Activated naive CD4-positive, alpha-beta T cell treated with anti-CD3 and anti-CD28 coated beads for 36 hours (primary cell): ENCODE data around the gene CALHM4. TPM values are rescaled to one million over a fixed set of nuclear protein-coding genes. Genes with fewer than 3 reads are reported as not detected.

Source experiments
- CTCF ChIA-PET: fragments of 350-600 bp; sonication (Branson Sonifier 250); formaldehyde crosslinking; loops from one replicate; lab custom pipeline; 2021; ENCODE audit warnings: antibody characterized with exemption; lab: Charles Lee
- DNase-seq: peaks from one replicate; pipeline ENCODE4 v3.0.0-alpha.2; 2020
- H3K27ac Mint-ChIP-seq: one replicate; pipeline ENCODE4 v1.8.0; 2021; ENCODE audit warnings: mild to moderate bottlenecking, mixed read lengths
- H3K27me3 Mint-ChIP-seq: one replicate; pipeline ENCODE4 v1.8.0; 2021; ENCODE audit warnings: low read depth, mixed read lengths
- H3K36me3 Mint-ChIP-seq: one replicate; pipeline ENCODE4 v1.8.0; 2021; ENCODE audit warnings: low read depth, mixed read lengths
- H3K4me1 Mint-ChIP-seq: one replicate; pipeline ENCODE4 v1.8.0; 2021; ENCODE audit warnings: low read depth, mixed read lengths
- H3K4me3 Mint-ChIP-seq: one replicate; pipeline ENCODE4 v1.8.0; 2021; ENCODE audit warnings: mild to moderate bottlenecking, moderate library complexity, mixed read lengths
- H3K9me3 Mint-ChIP-seq: one replicate; pipeline ENCODE4 v1.8.0; 2021; ENCODE audit warnings: mixed read lengths
- intact Hi-C: fragments of 100-400 bp; cut with micrococcal nuclease; formaldehyde crosslinking; loops from one replicate; pipeline ENCODE4 v1.15.1; 2023
- total RNA-seq, 2 experiments: library from RNA; stranded (reverse); gene quantifications; one replicate each; pipeline ENCODE4 v1.2.3, GENCODE V29; 2021

CALHM4 gene
- total RNA-seq, result not detected

GRCh38 chr6:116553451-116553850 lies at the start of gene CALHM4:
Gene CALHM4 (plus strand): TSS chr6:116553751. CDS start chr6:116553794, 43 bp downstream.
- H3K9me3 Mint-ChIP-seq, result no peaks in the 10 kb centered on the region
- DNase-seq, result no peak
- intact Hi-C loops, result no loop called here

GRCh38 chr6:116507324-116507723 lies 46.2 kb upstream of the CALHM4 start:
- Mint-ChIP-seq H3K27ac (no peak overlapping the region), H3K4me3 (no peak overlapping the region), H3K36me3 (peaks cover 5% of the 10 kb centered on the region), H3K27me3 (peaks cover 19% of the 10 kb centered on the region), H3K4me1 (no peaks in the 10 kb centered on the region), H3K9me3 (peaks cover 7% of the 10 kb centered on the region)
- intact Hi-C loops, result no loop called here
- no peak for DNase-seq
- CTCF ChIA-PET, result no interaction called here

More at GRCh38 chr6:116553451-116553850, at the start of gene CALHM4:
- Mint-ChIP-seq H3K36me3 (no peaks in the 10 kb centered on the region), H3K4me3 (no peak within 1 kb of the TSS), H3K27ac (no peak within 1 kb of the TSS), H3K4me1 (no peaks in the 10 kb centered on the region), H3K27me3 (peaks cover 11% of the 10 kb centered on the region)
- CTCF ChIA-PET, result interaction anchor here (0.6 to 1.2 kb wide), 4 partner anchors 8 to 17 kb away, joined by 3 to 4 read pairs (median 3); partner anchors contain the start of gene RWDD1

- Mint-ChIP-seq H3K27me3 (peaks cover 7% of the 10 kb centered on the region), H3K27ac (no peak overlapping the region), H3K4me3 (no peak overlapping the region), H3K4me1 (no peaks in the 10 kb centered on the region), H3K36me3 (peaks cover 5% of the 10 kb centered on the region), H3K9me3 (peaks cover 7% of the 10 kb centered on the region)
- intact Hi-C loops, result no loop called here
- no peak for DNase-seq
- CTCF ChIA-PET, result no interaction called here
Measured at GRCh38 chr6:116508527-116508926, 45.0 kb upstream of the CALHM4 start.

GRCh38 chr6:116511424-116512110 lies 42.0 kb upstream of the CALHM4 start, which contains the start of gene CALHM5:
Gene CALHM5 (plus strand): TSS chr6:116511639. CDS start chr6:116511697, 58 bp downstream.
- no peaks in the 10 kb centered on the region for H3K36me3 Mint-ChIP-seq
- intact Hi-C loops, result no loop called here
- H3K4me3 Mint-ChIP-seq, result no peak within 1 kb of the TSS
- H3K27ac Mint-ChIP-seq, result no peak within 1 kb of the TSS
- no peaks in the 10 kb centered on the region for H3K4me1 Mint-ChIP-seq
- CTCF ChIA-PET, result interaction anchor here (1.2 to 1.6 kb wide), 2 partner anchors 13 to 224 kb away, joined by 3 to 4 read pairs; no protein-coding TSS in a partner anchor
- peaks cover 4% of the 10 kb centered on the region for H3K9me3 Mint-ChIP-seq
- DNase-seq, result no peak
- H3K27me3 Mint-ChIP-seq, result no peaks in the 10 kb centered on the region

GRCh38 chr6:116512111-116512559 lies 41.4 kb upstream of the CALHM4 start:
- Mint-ChIP-seq H3K9me3 (peaks cover 4% of the 10 kb centered on the region), H3K4me3 (no peak overlapping the region), H3K27ac (no peak overlapping the region), H3K27me3 (no peaks in the 10 kb centered on the region), H3K4me1 (no peaks in the 10 kb centered on the region), H3K36me3 (no peaks in the 10 kb centered on the region)
- intact Hi-C loops, result no loop called here
- DNase-seq, result no peak
- CTCF ChIA-PET, result interaction anchor here (1.2 to 1.6 kb wide), 2 partner anchors 14 to 224 kb away, joined by 3 to 4 read pairs; no protein-coding TSS in a partner anchor

GRCh38 chr6:116512734-116513133 lies 40.8 kb upstream of the CALHM4 start:
- CTCF ChIA-PET, result interaction anchor here (1.2 to 1.6 kb wide), 2 partner anchors 15 to 225 kb away, joined by 3 to 4 read pairs; no protein-coding TSS in a partner anchor
- H3K4me1 Mint-ChIP-seq, result no peaks in the 10 kb centered on the region
- no peak overlapping the region for H3K4me3 Mint-ChIP-seq
- H3K36me3 Mint-ChIP-seq, result no peaks in the 10 kb centered on the region
- DNase-seq, result no peak
- intact Hi-C loops, result no loop called here
- H3K27me3 Mint-ChIP-seq, result no peaks in the 10 kb centered on the region
- no peak overlapping the region for H3K27ac Mint-ChIP-seq
- H3K9me3 Mint-ChIP-seq, result peaks cover 4% of the 10 kb centered on the region

GRCh38 chr6:116513224-116513875 lies 40.2 kb upstream of the CALHM4 start:
- DNase-seq, result no peak
- no peak overlapping the region for H3K4me3 Mint-ChIP-seq
- intact Hi-C loops, result no loop called here
- CTCF ChIA-PET, result interaction anchor here (0.6 to 1.3 kb wide), 4 partner anchors 17 to 225 kb away, joined by 3 read pairs; no protein-coding TSS in a partner anchor
- no peak overlapping the region for H3K27ac Mint-ChIP-seq
- peaks cover 4% of the 10 kb centered on the region for H3K9me3 Mint-ChIP-seq
- peaks cover 3% of the 10 kb centered on the region for H3K27me3 Mint-ChIP-seq
- no peaks in the 10 kb centered on the region for H3K36me3 Mint-ChIP-seq
- H3K4me1 Mint-ChIP-seq, result no peaks in the 10 kb centered on the region

- H3K36me3 Mint-ChIP-seq, result no peaks in the 10 kb centered on the region
- H3K4me1 Mint-ChIP-seq, result no peaks in the 10 kb centered on the region
- peaks cover 2% of the 10 kb centered on the region for H3K9me3 Mint-ChIP-seq
- intact Hi-C loops, result no loop called here
- H3K4me3 Mint-ChIP-seq, result no peak overlapping the region
- H3K27me3 Mint-ChIP-seq, result peaks cover 3% of the 10 kb centered on the region
- no peak overlapping the region for H3K27ac Mint-ChIP-seq
- CTCF ChIA-PET, result interaction anchor here (0.6 to 1.5 kb wide), 5 partner anchors 18 to 226 kb away, joined by 3 to 6 read pairs (median 3); no protein-coding TSS in a partner anchor
- DNase-seq, result no peak
Measured at GRCh38 chr6:116514111-116514510, 39.4 kb upstream of the CALHM4 start.

- no peak for DNase-seq
- intact Hi-C loops, result no loop called here
- H3K4me3 Mint-ChIP-seq, result no peak overlapping the region
- no peaks in the 10 kb centered on the region for H3K9me3 Mint-ChIP-seq
- no peaks in the 10 kb centered on the region for H3K4me1 Mint-ChIP-seq
- no peak overlapping the region for H3K27ac Mint-ChIP-seq
- no peaks in the 10 kb centered on the region for H3K36me3 Mint-ChIP-seq
- peaks cover 3% of the 10 kb centered on the region for H3K27me3 Mint-ChIP-seq
- CTCF ChIA-PET, result interaction anchor here (0.6 to 1.7 kb wide), 5 partner anchors 20 to 298 kb away, joined by 3 to 6 read pairs (median 4); no protein-coding TSS in a partner anchor
Measured at GRCh38 chr6:116515141-116515540, 38.4 kb upstream of the CALHM4 start.

GRCh38 chr6:116518621-116519368 lies 34.8 kb upstream of the CALHM4 start:
- no peak overlapping the region for H3K27ac Mint-ChIP-seq
- CTCF ChIA-PET, result interaction anchor here (0.9 to 1.3 kb wide), 3 partner anchors 13 to 17 kb away, joined by 3 to 5 read pairs (median 3); no protein-coding TSS in a partner anchor

GRCh38 chr6:116522896-116523295 lies 30.7 kb upstream of the CALHM4 start:
- no peak overlapping the region for H3K27ac Mint-ChIP-seq
- intact Hi-C loops, result no loop called here
- no peak overlapping the region for H3K4me3 Mint-ChIP-seq
- H3K36me3 Mint-ChIP-seq, result no peaks in the 10 kb centered on the region
- no peak for DNase-seq
- peaks cover 5% of the 10 kb centered on the region for H3K27me3 Mint-ChIP-seq
- no peaks in the 10 kb centered on the region for H3K9me3 Mint-ChIP-seq
- CTCF ChIA-PET, result interaction anchor here (0.6 to 1.8 kb wide), 4 partner anchors 12 to 235 kb away, joined by 3 to 7 read pairs (median 4); no protein-coding TSS in a partner anchor
- no peaks in the 10 kb centered on the region for H3K4me1 Mint-ChIP-seq

More at GRCh38 chr6:116518621-116519368, 34.8 kb upstream of the CALHM4 start:
- intact Hi-C loops, result no loop called here
- H3K36me3 Mint-ChIP-seq, result no peaks in the 10 kb centered on the region
- peaks cover 3% of the 10 kb centered on the region for H3K27me3 Mint-ChIP-seq
- no peak for DNase-seq
- H3K4me1 Mint-ChIP-seq, result no peaks in the 10 kb centered on the region
- no peak overlapping the region for H3K4me3 Mint-ChIP-seq
- no peaks in the 10 kb centered on the region for H3K9me3 Mint-ChIP-seq
